ENCODE data around the gene CDON.

DNA sequence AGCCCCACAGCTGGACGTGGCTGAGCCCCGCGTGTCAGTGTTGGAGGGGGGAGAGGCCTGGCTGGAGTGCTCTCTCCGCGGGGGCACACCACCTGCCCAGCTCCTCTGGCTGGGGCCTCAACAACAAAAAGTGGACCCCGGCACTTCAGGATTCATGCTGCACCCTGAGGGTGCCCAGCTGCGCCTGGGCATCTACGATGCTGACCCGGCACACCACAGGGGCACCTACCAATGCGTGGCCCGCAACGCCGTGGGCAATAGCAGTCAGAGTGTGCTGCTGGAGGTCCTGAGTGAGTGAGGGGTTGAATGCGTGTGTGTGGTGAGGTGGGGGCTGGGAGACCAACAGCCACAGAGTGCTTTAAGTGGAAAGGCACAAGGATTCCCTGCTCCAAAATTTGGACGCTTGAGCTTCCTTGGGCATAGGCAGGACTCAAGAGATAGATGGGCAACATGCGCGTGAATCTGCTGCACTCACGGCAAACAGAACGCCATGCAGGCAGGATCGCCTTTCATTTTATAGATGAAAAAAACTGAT, 109.2 kb downstream of the CDON start:
- TF ChIP-seq, protein P1, sequence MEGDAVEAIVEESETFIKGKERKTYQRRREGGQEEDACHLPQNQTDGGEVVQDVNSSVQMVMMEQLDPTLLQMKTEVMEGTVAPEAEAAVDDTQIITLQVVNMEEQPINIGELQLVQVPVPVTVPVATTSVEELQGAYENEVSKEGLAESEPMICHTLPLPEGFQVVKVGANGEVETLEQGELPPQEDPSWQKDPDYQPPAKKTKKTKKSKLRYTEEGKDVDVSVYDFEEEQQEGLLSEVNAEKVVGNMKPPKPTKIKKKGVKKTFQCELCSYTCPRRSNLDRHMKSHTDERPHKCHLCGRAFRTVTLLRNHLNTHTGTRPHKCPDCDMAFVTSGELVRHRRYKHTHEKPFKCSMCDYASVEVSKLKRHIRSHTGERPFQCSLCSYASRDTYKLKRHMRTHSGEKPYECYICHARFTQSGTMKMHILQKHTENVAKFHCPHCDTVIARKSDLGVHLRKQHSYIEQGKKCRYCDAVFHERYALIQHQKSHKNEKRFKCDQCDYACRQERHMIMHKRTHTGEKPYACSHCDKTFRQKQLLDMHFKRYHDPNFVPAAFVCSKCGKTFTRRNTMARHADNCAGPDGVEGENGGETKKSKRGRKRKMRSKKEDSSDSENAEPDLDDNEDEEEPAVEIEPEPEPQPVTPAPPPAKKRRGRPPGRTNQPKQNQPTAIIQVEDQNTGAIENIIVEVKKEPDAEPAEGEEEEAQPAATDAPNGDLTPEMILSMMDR (conservative IDR thresholded peaks at IDR 0.05; ENCODE audit: low read length), result no peak
- TF ChIP-seq EZH2phosphoT487 (IDR thresholded peaks at IDR 0.05; ENCODE audit: borderline replicate concordance), result no peak
